ENCODE results near the gene AFF3. TPM values are rescaled to one million over a fixed set of nuclear protein-coding genes. Genes with fewer than 3 reads are reported as not detected.
"Not testable (repeated sequence)": the region's sequence is repeated elsewhere in the genome, so short reads cannot be mapped to it uniquely, and the experiment has no call there.

Gene AFF3
- polyA plus RNA-seq, 1 donor = 3.5 TPM

- no peak for DNase-seq (ENCODE audit: low read depth)
Measured at GRCh38 chr2:99960790-99961189, 181.6 kb downstream of the AFF3 start.

- DNase-seq (ENCODE audit: low read depth) = no peak
Measured at GRCh38 chr2:99960291-99960690, 182.1 kb downstream of the AFF3 start.

DNA sequence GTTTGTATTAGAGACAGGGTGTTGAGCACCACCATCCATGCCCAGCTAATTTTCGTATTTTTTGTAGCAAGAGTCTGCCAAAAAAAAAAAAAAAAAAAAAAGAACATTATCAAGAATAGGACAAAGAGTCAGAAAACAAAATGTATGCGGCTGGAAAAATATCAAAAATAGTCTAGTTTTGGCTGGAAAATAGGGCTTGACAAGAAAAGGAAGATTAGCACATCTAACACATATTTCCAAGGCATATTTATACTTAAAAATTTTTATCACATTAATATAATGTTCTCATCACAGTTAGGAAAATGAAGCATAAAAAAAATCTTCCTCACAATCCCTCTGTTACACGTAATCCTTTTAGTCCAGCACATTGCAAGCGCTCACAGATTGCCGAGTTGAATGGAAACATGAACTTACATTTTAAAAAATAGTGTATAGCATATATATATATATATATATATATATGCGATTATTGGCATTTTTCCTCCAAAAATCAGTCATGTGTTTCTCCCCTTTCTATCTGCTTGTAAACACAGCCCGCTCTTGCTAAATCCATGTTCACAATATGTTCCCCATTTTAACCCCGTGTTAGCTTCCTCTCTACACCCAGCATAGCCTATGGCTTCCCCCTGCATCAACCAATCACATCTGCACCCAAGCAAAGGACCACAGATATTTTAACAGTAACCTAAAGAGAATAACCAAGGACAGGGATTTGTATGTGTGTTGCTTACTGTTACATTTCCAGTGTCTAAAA lies 183.0 kb downstream of the AFF3 start:
- no peak for DNase-seq (ENCODE audit: low read depth)

DNA sequence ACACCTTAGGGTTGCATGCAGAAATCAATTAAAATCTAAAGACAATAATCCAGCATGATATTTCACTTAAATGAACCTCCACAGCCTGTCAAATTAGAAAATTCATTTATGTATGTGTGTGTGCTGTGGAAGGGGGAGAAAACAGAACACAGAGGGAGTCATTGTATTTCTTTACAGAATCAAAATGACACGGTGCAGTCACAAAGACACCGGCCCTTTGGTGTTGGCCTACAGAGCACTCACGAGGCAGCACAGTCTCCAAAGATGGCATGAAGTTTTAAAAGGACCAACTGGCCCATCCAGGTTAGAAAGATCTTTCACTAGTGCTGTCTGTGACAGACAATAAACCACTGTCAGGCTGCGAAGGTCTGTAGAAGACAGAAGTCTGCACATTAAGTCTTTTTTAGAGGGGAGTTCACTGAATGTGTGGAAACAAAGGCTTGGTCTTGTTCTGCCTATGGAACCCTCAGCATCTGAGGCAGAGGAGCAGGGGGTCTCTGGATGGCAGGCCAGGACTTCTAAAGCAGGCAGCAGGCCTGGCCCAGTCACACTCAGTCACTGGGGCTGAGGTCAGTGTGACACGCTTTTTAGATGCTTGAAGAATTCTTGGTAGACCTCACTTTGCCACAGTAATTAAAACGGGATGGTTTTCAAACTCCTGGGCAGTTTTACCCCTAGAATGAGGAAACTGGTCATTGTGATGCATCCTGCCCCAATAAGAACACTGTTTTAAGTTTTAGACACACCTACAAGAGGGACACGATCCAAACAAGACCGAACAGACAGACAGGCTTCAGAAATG lies 184.9 kb downstream of the AFF3 start:
- no peak for DNase-seq (ENCODE audit: low read depth)

DNA sequence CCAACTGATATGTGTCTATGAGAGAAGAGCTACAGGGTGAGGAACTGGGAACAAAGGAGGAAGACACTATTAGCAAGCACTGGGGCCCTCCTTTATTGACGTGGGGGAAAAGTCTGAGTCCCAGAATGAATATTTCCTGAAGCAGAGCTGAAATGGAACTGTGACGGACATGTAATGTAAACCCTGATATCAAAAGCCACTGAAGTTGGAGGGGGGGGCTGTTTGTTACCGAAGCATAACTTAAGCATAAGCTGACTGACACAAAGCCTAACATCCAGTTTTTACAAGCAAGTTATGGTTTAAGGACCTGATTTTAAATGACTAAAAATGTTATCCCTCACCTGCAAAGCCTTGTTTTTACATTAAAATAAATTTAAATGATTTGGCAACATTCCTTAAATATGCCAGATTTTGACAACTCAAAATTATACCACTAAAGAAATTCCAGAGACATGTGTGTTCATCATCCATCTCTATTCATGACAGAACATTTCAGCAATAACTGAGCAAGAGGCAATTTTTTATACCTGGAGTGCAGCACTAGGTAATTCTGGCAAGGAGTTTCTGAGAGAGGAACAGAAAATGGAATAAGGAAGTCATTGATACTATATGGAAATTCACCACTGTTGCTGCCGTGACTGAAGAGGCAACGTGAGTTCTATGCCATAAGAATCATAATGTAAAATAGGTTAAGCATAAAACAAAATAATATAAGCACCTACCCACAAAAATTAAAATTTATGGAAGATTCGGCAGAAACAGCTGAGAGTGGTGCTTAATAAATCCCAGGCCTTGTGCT lies 186.0 kb downstream of the AFF3 start:
- no peak for DNase-seq (ENCODE audit: low read depth)

DNA sequence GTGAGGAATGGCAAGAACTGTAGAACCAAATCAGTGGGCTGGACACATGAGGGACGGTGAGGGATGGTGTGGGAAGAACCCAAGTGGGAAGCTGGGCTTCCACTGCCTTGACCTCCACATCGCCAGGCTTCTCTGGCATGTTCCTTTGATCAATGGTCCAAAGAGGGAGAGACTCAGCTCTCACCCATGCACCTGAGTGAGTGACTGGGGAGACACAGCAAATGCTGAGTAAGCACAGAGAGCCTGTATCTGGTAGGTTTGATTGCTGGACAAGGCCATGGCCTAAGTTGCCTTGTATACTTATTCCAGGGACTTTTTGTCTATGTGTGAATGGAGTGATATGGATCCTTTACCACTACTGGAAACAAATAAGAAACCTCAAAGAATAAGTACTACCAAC lies 188.6 kb downstream of the AFF3 start:
- DNase-seq (ENCODE audit: low read depth) = no peak

- DNase-seq (ENCODE audit: low read depth) = no peak
Measured at GRCh38 chr2:99949963-99950362, 192.4 kb downstream of the AFF3 start.

GRCh38 chr2:99949530-99949929 lies 192.9 kb downstream of the AFF3 start:
- DNase-seq (ENCODE audit: low read depth) = no peak

- no peak for DNase-seq (ENCODE audit: low read depth)
Measured at GRCh38 chr2:99948010-99948409, 194.4 kb downstream of the AFF3 start.

- not testable (repeated sequence) for DNase-seq (ENCODE audit: low read depth)
Measured at GRCh38 chr2:99947366-99947765, 195.0 kb downstream of the AFF3 start.

- DNase-seq (ENCODE audit: low read depth) = no peak
Measured at GRCh38 chr2:99944019-99944418, 198.4 kb downstream of the AFF3 start.

- no peak for DNase-seq (ENCODE audit: low read depth)
Measured at GRCh38 chr2:99942561-99943347, 199.6 kb downstream of the AFF3 start.

DNA sequence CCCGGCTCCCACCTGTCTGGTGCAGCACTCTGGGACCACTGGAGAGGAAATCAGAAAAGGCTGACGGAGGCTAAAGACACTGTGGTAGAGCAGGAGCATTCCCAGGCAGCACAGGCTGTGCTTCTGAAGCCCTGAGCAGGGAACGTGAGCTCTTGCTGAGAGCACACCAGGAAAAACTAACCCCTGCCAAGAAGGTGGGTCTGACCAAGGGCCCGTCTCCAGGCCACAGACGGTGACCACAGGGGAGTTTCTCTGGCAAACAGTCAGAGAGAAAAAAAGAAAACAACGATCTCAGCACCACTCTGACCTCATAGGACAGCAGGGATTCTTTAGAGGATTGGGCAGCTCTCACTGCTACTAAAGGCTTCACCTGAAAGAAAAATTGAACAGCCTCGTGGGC lies 201.4 kb downstream of the AFF3 start:
- no peak for DNase-seq (ENCODE audit: low read depth)

- DNase-seq (ENCODE audit: low read depth) = no peak
Measured at GRCh38 chr2:99939135-99939534, 203.3 kb downstream of the AFF3 start.

- no peak for DNase-seq (ENCODE audit: low read depth)
Measured at GRCh38 chr2:99938250-99938649, 204.1 kb downstream of the AFF3 start.

- DNase-seq (ENCODE audit: low read depth) = no peak
Measured at GRCh38 chr2:99936065-99936464, 206.3 kb downstream of the AFF3 start.

GRCh38 chr2:99935662-99936061 lies 206.7 kb downstream of the AFF3 start:
- no peak for DNase-seq (ENCODE audit: low read depth)

GRCh38 chr2:99933894-99934650 lies 208.3 kb downstream of the AFF3 start:
- DNase-seq (ENCODE audit: low read depth) = no peak

GRCh38 chr2:99933491-99933890 lies 208.9 kb downstream of the AFF3 start:
- not testable (repeated sequence) for DNase-seq (ENCODE audit: low read depth)

DNA sequence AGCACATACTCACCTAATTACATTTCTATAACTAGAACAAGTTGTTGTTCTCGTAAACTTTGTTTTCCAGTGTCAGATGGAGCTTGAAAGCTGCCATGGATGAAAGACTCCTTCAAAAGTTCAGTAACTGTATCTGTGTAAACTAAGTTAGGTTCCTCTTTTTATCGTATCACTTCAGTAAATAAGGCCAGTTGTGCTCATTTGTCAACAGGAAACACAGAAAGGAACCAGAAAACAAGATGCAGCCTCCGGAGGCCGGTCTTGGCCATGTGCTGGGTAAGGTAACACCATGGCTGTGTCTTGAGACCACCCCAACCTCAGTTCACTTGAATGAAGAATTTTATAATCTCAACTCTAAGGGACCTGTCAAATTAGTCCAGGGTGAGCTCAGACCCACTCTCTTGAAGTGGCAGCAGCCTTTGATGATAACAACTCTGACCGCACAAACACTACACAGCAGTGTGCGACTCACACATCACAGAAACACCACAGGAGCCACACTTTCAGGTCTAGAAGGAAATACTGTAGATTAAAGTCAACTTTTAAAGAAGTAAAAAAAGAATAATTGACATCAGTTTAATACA lies 213.8 kb downstream of the AFF3 start:
- DNase-seq (ENCODE audit: low read depth) = no peak

All from forelimb muscle (tissue), 1 donor.